CD14-positive monocyte (primary cell): ENCODE data around the gene RGS7. TPM values are rescaled to one million over a fixed set of nuclear protein-coding genes. Genes with fewer than 3 reads are reported as not detected.
"Not testable (repeated sequence)": the region's sequence is repeated elsewhere in the genome, so short reads cannot be mapped to it uniquely, and the experiment has no call there.

Source experiments
- DNase-seq, 3 donors: peaks; one replicate each; pipeline ENCODE4 v3.0.0-alpha.2; 2011 to 2022
- H2AFZ ChIP-seq: 2 replicates; pipeline ENCODE4 v1.6.0; 2012; ENCODE audit warnings: mild to moderate bottlenecking, low read depth, low read length, inconsistent platforms; ENCODE audit not compliant: insufficient read depth, poor library complexity, severe bottlenecking
- H3K27ac ChIP-seq, 2 donors: 1 replicate in 1 of 2; 2 replicates in 1 of 2; pipeline ENCODE4 v1.5.1; 2012 to 2013; ENCODE audit warnings: low read length in 2 of 2, control low read depth in 1 of 2, inconsistent platforms in 1 of 2, low read depth in 1 of 2, mild to moderate bottlenecking in 1 of 2
- H3K27me3 ChIP-seq, 2 donors: one replicate each; pipeline versions ENCODE4 v1.6.0 to v1.6.1; 2011 to 2013; ENCODE audit warnings: low read length in 2 of 2; ENCODE audit not compliant: control insufficient read depth in 2 of 2, insufficient read depth in 2 of 2
- H3K36me3 ChIP-seq, 2 donors: replicated peaks in 1 of 2; 1 replicate in 1 of 2; 2 replicates in 1 of 2; pipeline versions ENCODE4 v1.5.1 to v1.6.1; 2012 to 2013; ENCODE audit warnings: low read length in 2 of 2, control low read depth in 1 of 2, inconsistent platforms in 1 of 2, mild to moderate bottlenecking in 1 of 2; ENCODE audit not compliant: insufficient read depth in 2 of 2, control insufficient read depth in 1 of 2
- H3K4me1 ChIP-seq, 2 donors: 1 replicate in 1 of 2; 2 replicates in 1 of 2; pipeline versions ENCODE4 v1.5.1 to v1.6.1; 2012 to 2013; ENCODE audit warnings: low read length in 2 of 2, control low read depth in 1 of 2, inconsistent platforms in 1 of 2, mild to moderate bottlenecking in 1 of 2, moderate library complexity in 1 of 2; ENCODE audit not compliant: insufficient read depth in 2 of 2, control insufficient read depth in 1 of 2
- H3K4me2 ChIP-seq: replicated peaks from 2 replicates; pipeline ENCODE3; 2012; ENCODE audit warnings: low read length, moderate library complexity, mild to moderate bottlenecking; ENCODE audit not compliant: poor library complexity, severe bottlenecking; ENCODE audit errors: extremely low read depth
- H3K4me3 ChIP-seq, 3 experiments: fragments of 200-600 bp in 1 of 3; sonication (generic) in 1 of 3; replicated peaks in 1 of 3; 1 replicate in 2 of 3; 2 replicates in 1 of 3; pipeline ENCODE4 v1.5.1; 2011 to 2013; ENCODE audit warnings: low read length in 3 of 3, mild to moderate bottlenecking in 3 of 3, control low read depth in 2 of 3, low read depth in 2 of 3, inconsistent platforms in 1 of 3, moderate library complexity in 1 of 3
- H3K79me2 ChIP-seq: 2 replicates; pipeline ENCODE4 v1.6.0; 2012; ENCODE audit warnings: mild to moderate bottlenecking, control low read depth, inconsistent platforms, low read length, moderate library complexity; ENCODE audit not compliant: insufficient read depth
- H3K9ac ChIP-seq: 2 replicates; pipeline ENCODE4 v1.6.0; 2017; ENCODE audit warnings: low read length, mild to moderate bottlenecking; ENCODE audit not compliant: insufficient read depth, poor library complexity, severe bottlenecking
- H3K9me3 ChIP-seq, 2 donors: replicated peaks in 1 of 2; 1 replicate in 1 of 2; 2 replicates in 1 of 2; pipeline versions ENCODE4 v1.5.1 to v1.6.1; 2012 to 2013; ENCODE audit warnings: low read length in 2 of 2, control low read depth in 1 of 2; ENCODE audit not compliant: control insufficient read depth in 1 of 2, insufficient read depth in 1 of 2
- H4K20me1 ChIP-seq: 2 replicates; pipeline ENCODE4 v1.6.0; 2012; ENCODE audit warnings: mild to moderate bottlenecking, low read length, control low read depth, moderate library complexity; ENCODE audit not compliant: insufficient read depth
- H3K27ac Mint-ChIP-seq, 7 donors: one replicate each; pipeline ENCODE4 v1.8.0; 2020; ENCODE audit warnings: mild to moderate bottlenecking in 7 of 7, mixed read lengths in 7 of 7, moderate library complexity in 6 of 7, inconsistent platforms in 2 of 7
- H3K27me3 Mint-ChIP-seq, 3 donors: one replicate each; pipeline ENCODE4 v1.8.0; 2021 to 2022; ENCODE audit warnings: low read depth in 3 of 3, mild to moderate bottlenecking in 3 of 3, mixed read lengths in 3 of 3, moderate library complexity in 3 of 3, inconsistent platforms in 1 of 3
- H3K36me3 Mint-ChIP-seq, 2 donors: one replicate each; pipeline ENCODE4 v1.8.0; 2020; ENCODE audit warnings: mixed read lengths in 2 of 2, inconsistent platforms in 1 of 2, mild to moderate bottlenecking in 1 of 2
- H3K4me1 Mint-ChIP-seq: one replicate; pipeline ENCODE4 v1.8.0; 2020; ENCODE audit warnings: mild to moderate bottlenecking, mixed read lengths
- H3K4me3 Mint-ChIP-seq, 2 donors: one replicate each; pipeline ENCODE4 v1.8.0; 2020; ENCODE audit warnings: mild to moderate bottlenecking in 2 of 2, mixed read lengths in 2 of 2, moderate library complexity in 1 of 2
- H3K9me3 Mint-ChIP-seq, 7 donors: one replicate each; pipeline ENCODE4 v1.8.0; 2020 to 2022; ENCODE audit warnings: mixed read lengths in 7 of 7, mild to moderate bottlenecking in 6 of 7, moderate library complexity in 6 of 7, inconsistent platforms in 2 of 7
- WGBS: methylation state at CpG from one replicate; pipeline ENCODE4 v1.1.5; 2013; ENCODE audit warnings: missing lambda C conversion rate; ENCODE audit not compliant: insufficient coverage; 5-methylcytosine and 5-hydroxymethylcytosine counted together
- intact Hi-C, 2 donors: fragments of 100-400 bp; cut with micrococcal nuclease; formaldehyde crosslinking; loops; one replicate each; pipeline versions ENCODE4 v1.15.0 to v1.15.1; 2023
- polyA plus RNA-seq, 3 donors: library from polyadenylated mRNA; depleted of rRNA in 1 of 3; unstranded in 2 of 3; stranded (reverse) in 1 of 3; fragments of 300-500 nt in 2 of 3; fragments of >200 nt in 1 of 3; fragmentation: Illumina TruSeq in 2 of 3; gene quantifications; 1 replicate in 2 of 3; 2 replicates in 1 of 3; pipeline ENCODE4 v1.2.3, GENCODE V29; 2012 to 2021
- TF ChIP-seq, protein P1 (sequence below): fragments of 200-600 bp; IDR thresholded peaks from one replicate; pipeline ENCODE4 v1.8.0; 2022; ENCODE audit warnings: antibody characterized with exemption, mild to moderate bottlenecking

Gene RGS7
- polyA plus RNA-seq, 3 donors, result not detected

DNA sequence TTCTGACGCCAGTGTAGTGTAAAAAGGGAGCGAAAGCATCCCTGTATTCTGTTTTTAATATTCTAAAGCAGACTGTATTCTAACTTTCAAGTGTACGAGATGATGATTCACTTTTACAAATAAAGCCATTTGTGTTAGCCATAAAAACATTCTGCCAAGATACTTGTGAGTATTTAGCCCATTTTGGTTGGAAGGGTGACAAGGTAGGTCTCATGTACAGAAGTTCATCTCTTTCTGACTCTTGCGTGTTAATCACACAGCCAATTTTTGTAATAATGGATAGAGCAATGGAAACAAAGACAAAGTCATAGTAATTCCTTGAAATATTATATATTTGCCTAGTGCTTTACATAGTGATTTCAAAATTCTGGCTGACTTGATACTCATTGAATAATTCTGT is 619.7 kb downstream of the RGS7 start:
- no peaks in the 10 kb centered on the region for H3K9me3 ChIP-seq
- Mint-ChIP-seq H3K27me3 (peaks cover 0 to 2% (median 2%) of the 10 kb centered on the region in 3 donors), H3K9me3 (peaks cover 0 to 2% (median 0%) of the 10 kb centered on the region in 7 donors), H3K4me3 (no peak overlapping the region), H3K36me3 (no peaks in the 10 kb centered on the region), H3K4me1 (no peaks in the 10 kb centered on the region), H3K27ac (no peak overlapping the region)
- TF ChIP-seq, protein P1, sequence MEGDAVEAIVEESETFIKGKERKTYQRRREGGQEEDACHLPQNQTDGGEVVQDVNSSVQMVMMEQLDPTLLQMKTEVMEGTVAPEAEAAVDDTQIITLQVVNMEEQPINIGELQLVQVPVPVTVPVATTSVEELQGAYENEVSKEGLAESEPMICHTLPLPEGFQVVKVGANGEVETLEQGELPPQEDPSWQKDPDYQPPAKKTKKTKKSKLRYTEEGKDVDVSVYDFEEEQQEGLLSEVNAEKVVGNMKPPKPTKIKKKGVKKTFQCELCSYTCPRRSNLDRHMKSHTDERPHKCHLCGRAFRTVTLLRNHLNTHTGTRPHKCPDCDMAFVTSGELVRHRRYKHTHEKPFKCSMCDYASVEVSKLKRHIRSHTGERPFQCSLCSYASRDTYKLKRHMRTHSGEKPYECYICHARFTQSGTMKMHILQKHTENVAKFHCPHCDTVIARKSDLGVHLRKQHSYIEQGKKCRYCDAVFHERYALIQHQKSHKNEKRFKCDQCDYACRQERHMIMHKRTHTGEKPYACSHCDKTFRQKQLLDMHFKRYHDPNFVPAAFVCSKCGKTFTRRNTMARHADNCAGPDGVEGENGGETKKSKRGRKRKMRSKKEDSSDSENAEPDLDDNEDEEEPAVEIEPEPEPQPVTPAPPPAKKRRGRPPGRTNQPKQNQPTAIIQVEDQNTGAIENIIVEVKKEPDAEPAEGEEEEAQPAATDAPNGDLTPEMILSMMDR, result no peak
- DNase-seq, result no peak
- H3K4me1 ChIP-seq, result no peaks in the 10 kb centered on the region
- no CpG with 5 or more reads among the region's 4 CpGs for WGBS
- H3K9ac ChIP-seq, result no peak overlapping the region
- H3K4me3 ChIP-seq, result no peak overlapping the region
- H4K20me1 ChIP-seq, result no peaks in the 10 kb centered on the region
- no peaks in the 10 kb centered on the region for H3K27me3 ChIP-seq
- H3K27ac ChIP-seq, result no peak overlapping the region
- no peaks in the 10 kb centered on the region for H3K36me3 ChIP-seq
- no peaks in the 10 kb centered on the region for H3K79me2 ChIP-seq
- intact Hi-C loops, result no loop called here
- no peak overlapping the region for H3K4me2 ChIP-seq
- H2AFZ ChIP-seq, result no peak overlapping the region

DNA sequence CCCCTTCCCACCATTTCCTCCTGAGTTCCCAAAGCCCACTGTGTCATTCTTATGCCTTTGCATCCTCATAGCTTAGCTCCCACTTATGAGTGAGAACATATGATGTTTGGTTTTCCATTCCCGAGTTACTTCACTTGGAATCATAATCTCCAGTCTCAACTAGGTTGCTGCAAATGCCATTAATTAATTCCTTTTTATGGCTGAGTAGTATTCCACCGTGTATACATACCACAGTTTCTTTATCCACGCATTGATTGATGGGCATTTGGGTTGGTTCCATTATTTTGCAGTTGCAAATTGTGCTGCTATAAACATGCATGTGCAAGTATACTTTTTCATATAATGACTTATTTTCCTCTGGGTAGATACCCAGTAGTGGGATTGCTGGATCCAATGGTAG is 622.3 kb downstream of the RGS7 start:
- H3K27me3 ChIP-seq, H3K4me3 ChIP-seq, H3K4me1 ChIP-seq, H3K27ac Mint-ChIP-seq, H3K4me3 Mint-ChIP-seq, H3K4me1 Mint-ChIP-seq, DNase-seq, H3K9ac ChIP-seq, H3K27ac ChIP-seq, H3K36me3 ChIP-seq, intact Hi-C loops, H3K36me3 Mint-ChIP-seq, H3K9me3 ChIP-seq, H3K27me3 Mint-ChIP-seq, H3K4me2 ChIP-seq, H3K9me3 Mint-ChIP-seq, H4K20me1 ChIP-seq, H2AFZ ChIP-seq, H3K79me2 ChIP-seq: not testable (repeated sequence)
- no CpG with 5 or more reads among the region's 3 CpGs for WGBS
